Activated B cell treated with CpG ODN at 0.5 μM for 24 hours (primary cell): ENCODE results near the gene TTPAL. TPM values are rescaled to one million over a fixed set of nuclear protein-coding genes. Genes with fewer than 3 reads are reported as not detected.
A peak's percentile ranks its signal among the peaks of the same experiment; 100 is the strongest.

Experiments
- ATAC-seq: fragments of 200-7000 bp; cut with Tn5 transposase; one replicate; pipeline ENCODE4 v1.10.0; 2021; ENCODE audit warnings: low read depth, mild to moderate bottlenecking, moderate library complexity
- CTCF ChIA-PET: fragments of 350-600 bp; sonication (Branson Sonifier 250); formaldehyde crosslinking; loops from one replicate; lab custom pipeline; 2021; ENCODE audit warnings: antibody characterized with exemption; lab: Charles Lee
- POLR2A ChIA-PET: fragments of 350-600 bp; sonication (Branson Sonifier 250); formaldehyde crosslinking; loops from one replicate; lab custom pipeline; 2021; ENCODE audit warnings: antibody characterized with exemption; lab: Charles Lee
- DNase-seq: peaks from one replicate; pipeline ENCODE4 v3.0.0; 2022
- H3K27ac Mint-ChIP-seq: one replicate; pipeline ENCODE4 v1.8.0; 2020; ENCODE audit warnings: mixed read lengths
- H3K27me3 Mint-ChIP-seq: one replicate; pipeline ENCODE4 v1.8.0; 2021; ENCODE audit warnings: mixed read lengths
- H3K36me3 Mint-ChIP-seq: one replicate; pipeline ENCODE4 v1.8.0; 2021; ENCODE audit warnings: low read depth, mixed read lengths
- H3K4me1 Mint-ChIP-seq: one replicate; pipeline ENCODE4 v1.8.0; 2021; ENCODE audit warnings: mixed read lengths
- H3K4me3 Mint-ChIP-seq: one replicate; pipeline ENCODE4 v1.8.0; 2020; ENCODE audit warnings: mild to moderate bottlenecking, mixed read lengths
- H3K9me3 Mint-ChIP-seq: one replicate; pipeline ENCODE4 v1.8.0; 2020; ENCODE audit warnings: mixed read lengths
- intact Hi-C: fragments of 100-400 bp; cut with micrococcal nuclease; formaldehyde crosslinking; loops from one replicate; pipeline ENCODE4 v1.15.1; 2024
- total RNA-seq: library from RNA; stranded (reverse); gene quantifications from 2 replicates; pipeline ENCODE4 v1.2.3, GENCODE V29; 2022
- TF ChIP-seq, protein P1 (sequence below): fragments of 200-600 bp; IDR thresholded peaks from one replicate; pipeline ENCODE4 v1.8.0; 2022; ENCODE audit warnings: antibody characterized with exemption, mild to moderate bottlenecking

TTPAL gene
- total RNA-seq, 1 donor from 2014 or later, result 27.5 TPM

DNA sequence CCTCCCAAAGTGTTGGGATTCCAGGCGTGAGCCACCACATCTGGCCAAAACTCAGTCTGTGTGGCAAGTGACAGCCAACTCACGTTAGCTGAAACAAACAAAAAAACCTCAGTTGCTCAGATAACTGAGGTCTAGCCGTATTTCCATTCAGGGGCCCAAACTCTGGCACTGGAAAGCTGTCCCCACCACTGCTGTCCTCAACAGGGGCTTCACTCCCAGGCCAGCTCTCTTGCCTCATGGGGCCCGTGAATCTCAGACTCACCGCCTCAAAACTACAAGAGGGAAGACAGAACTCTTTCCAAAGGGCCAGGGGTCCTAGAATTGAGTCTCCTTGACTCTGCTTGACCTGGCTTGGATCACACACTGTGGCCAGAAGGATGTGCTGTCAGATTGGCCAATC lies 7.4 kb downstream of the TTPAL start:
- H3K27me3 Mint-ChIP-seq, result no peaks in the 10 kb centered on the region
- ATAC-seq (no peak), DNase-seq (no peak)
- no peak overlapping the region for H3K4me3 Mint-ChIP-seq
- POLR2A ChIA-PET, result no interaction called here
- H3K9me3 Mint-ChIP-seq, result no peaks in the 10 kb centered on the region
- peaks cover 71% of the 10 kb centered on the region for H3K36me3 Mint-ChIP-seq
- intact Hi-C loops, result no loop called here
- H3K27ac Mint-ChIP-seq, result no peak overlapping the region
- H3K4me1 Mint-ChIP-seq, result peaks cover 24% of the 10 kb centered on the region
- TF ChIP-seq, protein P1, sequence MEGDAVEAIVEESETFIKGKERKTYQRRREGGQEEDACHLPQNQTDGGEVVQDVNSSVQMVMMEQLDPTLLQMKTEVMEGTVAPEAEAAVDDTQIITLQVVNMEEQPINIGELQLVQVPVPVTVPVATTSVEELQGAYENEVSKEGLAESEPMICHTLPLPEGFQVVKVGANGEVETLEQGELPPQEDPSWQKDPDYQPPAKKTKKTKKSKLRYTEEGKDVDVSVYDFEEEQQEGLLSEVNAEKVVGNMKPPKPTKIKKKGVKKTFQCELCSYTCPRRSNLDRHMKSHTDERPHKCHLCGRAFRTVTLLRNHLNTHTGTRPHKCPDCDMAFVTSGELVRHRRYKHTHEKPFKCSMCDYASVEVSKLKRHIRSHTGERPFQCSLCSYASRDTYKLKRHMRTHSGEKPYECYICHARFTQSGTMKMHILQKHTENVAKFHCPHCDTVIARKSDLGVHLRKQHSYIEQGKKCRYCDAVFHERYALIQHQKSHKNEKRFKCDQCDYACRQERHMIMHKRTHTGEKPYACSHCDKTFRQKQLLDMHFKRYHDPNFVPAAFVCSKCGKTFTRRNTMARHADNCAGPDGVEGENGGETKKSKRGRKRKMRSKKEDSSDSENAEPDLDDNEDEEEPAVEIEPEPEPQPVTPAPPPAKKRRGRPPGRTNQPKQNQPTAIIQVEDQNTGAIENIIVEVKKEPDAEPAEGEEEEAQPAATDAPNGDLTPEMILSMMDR, result no peak
- CTCF ChIA-PET, result no interaction called here

DNA sequence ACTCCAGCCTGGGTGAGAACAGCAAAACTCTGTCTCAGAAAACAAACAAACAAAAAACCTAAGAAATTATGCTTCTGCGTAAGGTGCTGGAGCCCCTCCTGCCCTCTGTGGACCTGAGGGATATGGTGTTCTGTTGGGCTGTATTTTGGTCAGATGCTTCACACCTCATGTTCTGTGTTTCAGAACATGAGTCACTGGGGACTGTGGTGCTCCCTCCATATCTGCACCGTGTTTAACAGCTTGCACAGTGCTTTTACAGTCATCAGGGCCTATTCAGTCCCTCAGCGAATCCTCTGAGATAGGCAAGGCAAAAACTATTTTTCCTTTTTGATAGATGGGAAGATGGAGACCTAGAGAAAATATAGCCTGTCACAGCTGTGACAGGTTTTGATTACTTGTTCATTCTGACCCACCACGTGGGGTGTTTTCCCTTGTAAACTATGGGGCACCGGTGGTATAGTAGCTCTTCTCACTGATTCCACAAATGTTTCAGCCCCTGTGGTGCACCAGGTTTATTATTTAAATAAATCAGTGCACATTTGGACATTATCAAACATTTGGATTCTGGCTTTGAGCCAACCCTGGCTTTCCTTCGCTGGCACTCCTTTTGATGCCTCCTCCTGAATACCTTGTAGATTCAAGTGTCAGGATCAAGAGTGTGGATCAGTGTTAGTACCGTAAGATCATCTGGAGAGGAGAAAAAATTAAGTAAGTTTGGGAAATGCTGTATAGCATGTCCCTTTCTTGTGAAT lies 9.6 kb downstream of the TTPAL start:
- DNase-seq (no peak), ATAC-seq (no peak)
- Mint-ChIP-seq H3K4me1 (peaks cover 10% of the 10 kb centered on the region), H3K36me3 (peaks cover 90% of the 10 kb centered on the region), H3K9me3 (no peaks in the 10 kb centered on the region), H3K27ac (no peak overlapping the region), H3K27me3 (no peaks in the 10 kb centered on the region), H3K4me3 (no peak overlapping the region)
- TF ChIP-seq, protein P1, result no peak
- intact Hi-C loops, result no loop called here
- CTCF ChIA-PET, result no interaction called here
- POLR2A ChIA-PET, result interaction anchor here (1.1 kb wide), 1 partner anchor 10 kb away, joined by 3 read pairs; the partner anchor contains the start of gene TTPAL

DNA sequence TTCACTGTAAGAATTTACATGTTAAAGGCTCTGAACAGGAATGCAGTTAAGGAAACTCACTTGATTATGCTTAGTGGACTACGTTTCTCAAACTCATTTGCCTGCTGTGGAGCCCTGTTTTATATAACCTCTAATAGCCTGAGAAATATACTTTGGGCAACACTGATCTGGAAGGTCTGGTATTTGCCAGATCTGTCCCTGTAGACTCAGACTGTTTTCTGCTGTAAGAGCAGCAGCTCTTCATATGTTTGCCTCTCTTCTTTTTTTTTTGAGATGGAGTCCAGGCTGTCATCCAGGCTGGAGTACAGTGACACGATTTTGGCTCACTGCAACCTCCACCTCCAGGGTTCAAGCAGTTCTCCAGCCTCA lies 10.1 kb downstream of the TTPAL start:
- no peak for ATAC-seq
- POLR2A ChIA-PET, result interaction anchor here (1.1 kb wide), 1 partner anchor 10 kb away, joined by 3 read pairs; the partner anchor contains the start of gene TTPAL
- Mint-ChIP-seq H3K4me1 (peaks cover 5% of the 10 kb centered on the region), H3K4me3 (no peak overlapping the region), H3K36me3 (peaks cover 89% of the 10 kb centered on the region), H3K27me3 (no peaks in the 10 kb centered on the region), H3K27ac (no peak overlapping the region), H3K9me3 (no peaks in the 10 kb centered on the region)
- CTCF ChIA-PET, result no interaction called here
- DNase-seq, result no peak
- TF ChIP-seq, protein P1, result no peak
- intact Hi-C loops, result no loop called here

- CTCF ChIA-PET, result no interaction called here
- H3K27ac Mint-ChIP-seq, result peak overlapping the region; percentile 20
- H3K9me3 Mint-ChIP-seq, result no peaks in the 10 kb centered on the region
- no peaks in the 10 kb centered on the region for H3K27me3 Mint-ChIP-seq
- no peak overlapping the region for H3K4me3 Mint-ChIP-seq
- DNase-seq, result no peak
- POLR2A ChIA-PET, result interaction anchor here (0.6 kb wide), 1 partner anchor 249 kb away, joined by 3 read pairs; no protein-coding TSS in a partner anchor
- TF ChIP-seq, protein P1, result no peak
- ATAC-seq, result no peak
- intact Hi-C loops, result no loop called here
- H3K36me3 Mint-ChIP-seq, result peaks cover 85% of the 10 kb centered on the region
- H3K4me1 Mint-ChIP-seq, result peaks cover 7% of the 10 kb centered on the region
Measured at GRCh38 chr20:44488551-44488950, 12.9 kb downstream of the TTPAL start.

DNA sequence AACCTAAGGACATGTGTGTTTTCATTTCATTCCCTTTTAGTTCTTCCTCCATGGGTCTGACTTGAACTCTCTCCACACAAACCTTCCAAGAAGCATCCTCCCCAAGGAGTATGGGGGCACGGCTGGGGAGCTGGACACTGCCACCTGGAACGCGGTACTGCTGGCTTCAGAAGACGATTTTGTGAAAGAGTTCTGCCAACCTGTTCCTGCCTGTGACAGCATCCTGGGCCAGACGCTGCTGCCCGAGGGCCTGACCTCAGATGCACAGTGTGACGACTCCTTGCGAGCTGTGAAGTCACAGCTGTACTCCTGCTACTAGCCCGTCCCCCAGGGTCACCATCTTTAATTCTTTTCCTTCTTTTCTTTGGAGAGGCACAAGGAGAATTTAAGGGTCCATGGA lies 13.5 kb downstream of the TTPAL start:
- CTCF ChIA-PET, result no interaction called here
- Mint-ChIP-seq H3K36me3 (peaks cover 85% of the 10 kb centered on the region), H3K9me3 (no peaks in the 10 kb centered on the region), H3K4me1 (peaks cover 7% of the 10 kb centered on the region), H3K27me3 (no peaks in the 10 kb centered on the region), H3K27ac (no peak overlapping the region), H3K4me3 (no peak overlapping the region)
- TF ChIP-seq, protein P1, result no peak
- POLR2A ChIA-PET, result interaction anchor here (1.3 kb wide), 1 partner anchor 13 kb away, joined by 4 read pairs; the partner anchor contains the start of gene TTPAL
- intact Hi-C loops, result no loop called here
- DNase-seq (no peak), ATAC-seq (no peak)
